K562 (cell line): ENCODE data around the gene POLR1C. TPM values are rescaled to one million over a fixed set of nuclear protein-coding genes. Genes with fewer than 3 reads are reported as not detected.

ENCODE experiments used
- ATF7 ChIP-seq: fragments of 450-650 bp; IDR thresholded peaks from 2 replicates; pipeline ENCODE4 v1.7.1; 2014; ENCODE audit warnings: mild to moderate bottlenecking, moderate library complexity
- BMI1 ChIP-seq: fragments of 150-350 bp; IDR thresholded peaks from 2 replicates; pipeline ENCODE4 v1.6.1; 2014; ENCODE audit warnings: low read length
- CCNT2 ChIP-seq: IDR thresholded peaks from 2 replicates; pipeline ENCODE4 v1.6.1; 2011; ENCODE audit warnings: borderline replicate concordance, low read depth, mild to moderate bottlenecking, moderate library complexity, mixed read lengths, low read length; ENCODE audit not compliant: insufficient read length; ENCODE audit errors: extremely low read depth
- CHD2 ChIP-seq: IDR thresholded peaks from 2 replicates; pipeline ENCODE4 v1.6.1; 2011; ENCODE audit warnings: low read depth, low read length
- FIP1L1 ChIP-seq: fragments of 200-400 bp; formaldehyde crosslinking; IDR thresholded peaks from 2 replicates; pipeline ENCODE4 v1.6.1; 2018; ENCODE audit warnings: mild to moderate bottlenecking, low read depth, low read length; ENCODE audit not compliant: poor library complexity, severe bottlenecking
- FOXA3 ChIP-seq, 2 experiments: fragments of 450-650 bp in 1 of 2; sonication (generic) in 1 of 2; formaldehyde crosslinking; IDR thresholded peaks in 1 of 2; conservative IDR thresholded peaks in 1 of 2; 2 replicates each; pipeline versions ENCODE4 v1.4.0 to v1.8.0; 2020 to 2022; ENCODE audit warnings: mild to moderate bottlenecking in 2 of 2, missing genetic modification reagents in 1 of 2
- HCFC1 ChIP-seq: IDR thresholded peaks from 2 replicates; pipeline ENCODE4 v1.6.1; 2012; ENCODE audit warnings: low read depth, low read length, improper control_type of control experiment
- HDAC1 ChIP-seq, 2 experiments: fragments of 450-650 bp; IDR thresholded peaks; 2 replicates each; pipeline ENCODE4 v1.6.1; 2016 to 2017; ENCODE audit warnings: inconsistent platforms in 1 of 2, mild to moderate bottlenecking in 1 of 2, moderate library complexity in 1 of 2
- HNRNPL ChIP-seq: fragments of 200-400 bp; formaldehyde crosslinking; IDR thresholded peaks from 2 replicates; pipeline ENCODE4 v1.6.1; 2017; ENCODE audit warnings: low read depth, mild to moderate bottlenecking, low read length
- KDM5B ChIP-seq: fragments of 200-600 bp; sonication (generic); IDR thresholded peaks from 2 replicates; pipeline ENCODE4 v1.6.1; 2012; ENCODE audit warnings: low read depth, mild to moderate bottlenecking, moderate library complexity, low read length, control low read depth, inconsistent platforms; ENCODE audit not compliant: insufficient replicate concordance
- KLF13 ChIP-seq: fragments of 450-650 bp; IDR thresholded peaks from 2 replicates; pipeline ENCODE4 v1.6.1; 2016; ENCODE audit warnings: missing genetic modification characterization, low read depth, mild to moderate bottlenecking, missing compliant biosample characterization, moderate library complexity, borderline replicate concordance
- MTA3 ChIP-seq: fragments of 450-650 bp; formaldehyde crosslinking; IDR thresholded peaks from 2 replicates; pipeline ENCODE4 v1.6.1; 2017; ENCODE audit warnings: mild to moderate bottlenecking, borderline replicate concordance
- NFE2 ChIP-seq: IDR thresholded peaks from 2 replicates; pipeline ENCODE4 v1.6.1; 2014; ENCODE audit warnings: antibody characterized with exemption, low read depth
- NR2C2 ChIP-seq, 2 experiments: fragments of 200-800 bp in 1 of 2; sonication (Bioruptor generic) in 1 of 2; sonication (generic) in 1 of 2; formaldehyde crosslinking in 1 of 2; IDR thresholded peaks; 2 replicates each; pipeline versions ENCODE4 v1.6.1 to v1.8.0; 2016 to 2022; ENCODE audit warnings: mild to moderate bottlenecking in 1 of 2, missing compliant biosample characterization in 1 of 2, missing genetic modification characterization in 1 of 2, missing genetic modification reagents in 1 of 2
- RB1 ChIP-seq: fragments of 450-650 bp; IDR thresholded peaks from 2 replicates; pipeline ENCODE4 v1.6.1; 2017; ENCODE audit warnings: low read depth, mild to moderate bottlenecking
- RBFOX2 ChIP-seq: fragments of 200-400 bp; formaldehyde crosslinking; IDR thresholded peaks from 2 replicates; pipeline ENCODE4 v1.6.1; 2017; ENCODE audit warnings: low read depth, mild to moderate bottlenecking, low read length, moderate library complexity
- RBM34 ChIP-seq: fragments of 200-400 bp; formaldehyde crosslinking; IDR thresholded peaks from 2 replicates; pipeline ENCODE4 v1.6.1; 2018; ENCODE audit warnings: low read length, borderline replicate concordance; ENCODE audit not compliant: insufficient read depth
- SIN3A ChIP-seq, 2 experiments: fragments of 150-350 bp in 1 of 2; IDR thresholded peaks; 2 replicates each; pipeline ENCODE4 v1.6.1; 2011 to 2016; ENCODE audit warnings: borderline replicate concordance in 2 of 2, low read depth in 2 of 2, low read length in 2 of 2, mild to moderate bottlenecking in 2 of 2, moderate library complexity in 2 of 2; ENCODE audit not compliant: control insufficient read depth in 1 of 2
- SIN3B ChIP-seq: fragments of 450-650 bp; IDR thresholded peaks from 2 replicates; pipeline ENCODE4 v1.6.1; 2017; ENCODE audit warnings: low read depth, mild to moderate bottlenecking, moderate library complexity
- SP2 ChIP-seq: IDR thresholded peaks from 2 replicates; pipeline ENCODE4 v1.6.1; 2011; ENCODE audit warnings: mild to moderate bottlenecking, low read depth, low read length, moderate library complexity; ENCODE audit not compliant: poor library complexity, severe bottlenecking; ENCODE audit errors: extremely low read depth
- TCF7 ChIP-seq: sonication (generic); IDR thresholded peaks from 2 replicates; pipeline ENCODE4 v1.6.1; 2016; ENCODE audit warnings: antibody characterized with exemption, borderline replicate concordance
- TFAP4 ChIP-seq: sonication (generic); formaldehyde crosslinking; IDR thresholded peaks from 2 replicates; pipeline ENCODE4 v1.8.0; 2022; ENCODE audit warnings: missing genetic modification reagents, mild to moderate bottlenecking, moderate library complexity, borderline replicate concordance
- ZNF830 ChIP-seq: fragments of 250-450 bp; sonication (Bioruptor Pico); IDR thresholded peaks from 2 replicates; pipeline ENCODE4 v1.5.0; 2021; ENCODE audit warnings: mild to moderate bottlenecking
- polyA plus RNA-seq, 8 experiments: library from polyadenylated mRNA; depleted of rRNA in 4 of 8; stranded (reverse) in 5 of 8; unstranded in 3 of 8; fragments of >200 nt; fragmentation: Nextera tagmentation in 2 of 8; fragmentation: Illumina TruSeq in 1 of 8; extraction: Ambion mirVana in 2 of 8; extraction: Trizol in 1 of 8; gene quantifications; 2 replicates each; pipeline versions ENCODE4 v1.2.1 to v1.2.3, GENCODE V29; 2011 to 2014; ENCODE audit warnings: inconsistent platforms in 1 of 8, missing spikeins in 1 of 8
- total RNA-seq, 7 experiments: library from RNA; depleted of rRNA in 6 of 7; stranded (reverse); fragments of >200 nt in 6 of 7; fragmentation: Illumina TruSeq in 2 of 7; extraction: Trizol in 2 of 7; gene quantifications; 2 replicates each; pipeline versions ENCODE4 v1.2.1 to v1.2.3, GENCODE V29; 2011 to 2021; ENCODE audit warnings: low replicate concordance in 1 of 7
- TF ChIP-seq, protein P1 (sequence below), 3 experiments: fragments of 200-800 bp in 1 of 3; sonication (Bioruptor generic) in 1 of 3; sonication (generic) in 1 of 3; formaldehyde crosslinking in 1 of 3; IDR thresholded peaks; 2 replicates each; pipeline versions ENCODE4 v1.6.1 to v1.8.0; 2016 to 2022; ENCODE audit warnings: mild to moderate bottlenecking in 2 of 3, missing compliant biosample characterization in 2 of 3, missing genetic modification characterization in 2 of 3, missing genetic modification reagents in 1 of 3

POLR1C gene
- total and polyA plus RNA-seq, 9 of the 15 experiments (the other 6 are each of a cell fraction or from before 2014, with no cell fraction given), result 83.5 to 429 (median 120) TPM

DNA sequence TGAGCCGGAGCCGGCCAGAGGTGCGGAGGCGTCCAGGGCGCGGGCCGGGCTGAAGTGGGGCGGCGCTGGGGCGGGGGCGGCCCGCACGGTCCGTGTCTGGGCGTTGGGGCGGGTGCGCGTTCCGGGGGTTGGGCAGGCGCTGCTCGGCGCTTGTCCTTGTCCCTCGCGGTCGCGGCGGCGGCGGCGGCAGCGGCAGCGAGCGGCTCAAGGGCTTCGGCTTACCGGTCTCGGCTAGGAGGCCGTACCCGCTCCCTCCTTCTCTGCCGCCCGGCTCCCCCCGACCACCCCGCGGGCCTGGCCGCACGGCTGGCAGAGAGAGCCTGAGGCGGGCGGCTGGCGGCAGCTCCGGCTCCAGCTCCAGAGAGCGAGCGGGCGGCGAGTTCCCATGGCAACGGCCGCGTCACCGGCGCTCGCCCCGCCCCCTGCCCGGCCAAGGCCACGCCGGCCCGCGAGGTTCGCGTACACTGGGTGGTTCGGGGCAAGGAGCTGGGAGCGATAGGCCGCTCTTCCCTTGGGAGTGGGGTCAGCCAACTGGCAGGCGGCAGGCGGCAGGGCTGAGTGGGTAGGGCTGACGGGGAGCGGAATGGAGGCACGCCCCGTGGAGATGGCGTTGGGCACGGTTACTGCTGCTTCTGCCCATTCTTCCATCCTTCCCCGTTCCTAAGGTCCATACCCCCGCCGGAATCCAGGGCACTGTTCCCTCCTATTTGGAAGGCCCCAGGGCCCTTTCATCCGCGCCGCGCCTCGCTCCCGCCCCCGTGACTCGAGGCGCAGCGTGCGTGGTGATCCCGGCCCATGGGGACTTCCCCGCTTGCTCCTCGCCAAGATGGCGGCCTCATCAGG lies 6.7 kb upstream of the POLR1C start, which contains the start of gene LRRC73 (continued):
- TF ChIP-seq SIN3A (IDR thresholded peaks at IDR 0.05; ENCODE audit: borderline replicate concordance in 2 of 2, control insufficient read depth in 1 of 2, low read depth in 2 of 2, low read length in 2 of 2) (peak; percentile 46 to 86; a peak in 1 of 4 replicates), SP2 (no peak), MTA3 (peak; percentile 53; the same call in 1 of the 2 replicates), NR2C2 (CRISPR knock-in tag; IDR thresholded peaks at IDR 0.05) (0 out of 2 replicates have a peak, but pooled peaks have one; percentile 4), NR2C2 (tag; IDR thresholded peaks at IDR 0.05) (no peak), TCF7 (no peak), HCFC1 (no peak), KLF13 (tag) (peak; percentile 63; the same call in 1 of the 2 replicates), NFE2 (0 out of 2 replicates have a peak, but pooled peaks have one; percentile 1), BMI1 (peak; percentile 91), CCNT2 (peak; percentile 60), CHD2 (peak; percentile 51; the same call in 1 of the 2 replicates), RB1 (peak; percentile 83), ZNF830 (peak; percentile 91), SIN3B (peak; percentile 64), HNRNPL (peak; percentile 61; the same call in 1 of the 2 replicates), ATF7 (peak; percentile 53; the same call in 1 of the 2 replicates), FIP1L1 (peak; percentile 56), KDM5B (peak; percentile 28), RBM34 (0 out of 2 replicates have a peak, but pooled peaks have one; percentile 49), TFAP4 (CRISPR knock-in tag) (peak; percentile 35; the same call in 1 of the 2 replicates), RBFOX2 (peak; percentile 73), FOXA3 (CRISPR knock-in tag; conservative IDR thresholded peaks at IDR 0.05 in 1 of 2, IDR thresholded peaks at IDR 0.05 in 1 of 2) (no peak), HDAC1 (IDR thresholded peaks at IDR 0.05) (peak in 1 of 2 experiments; percentile 62; a peak in 1 of 4 replicates)
- TF ChIP-seq, protein P1, sequence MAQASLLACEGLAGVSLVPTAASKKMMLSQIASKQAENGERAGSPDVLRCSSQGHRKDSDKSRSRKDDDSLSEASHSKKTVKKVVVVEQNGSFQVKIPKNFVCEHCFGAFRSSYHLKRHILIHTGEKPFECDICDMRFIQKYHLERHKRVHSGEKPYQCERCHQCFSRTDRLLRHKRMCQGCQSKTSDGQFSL (CRISPR knock-in tag; IDR thresholded peaks at IDR 0.05), result 0 out of 2 replicates have a peak, but pooled peaks have one; percentile 40
- TF ChIP-seq, protein P1 (tag; IDR thresholded peaks at IDR 0.05), result no peak
